Gastrocnemius medialis (tissue), 4 donors: ENCODE results near the gene TMEM200B. TPM values are rescaled to one million over a fixed set of nuclear protein-coding genes. Genes with fewer than 3 reads are reported as not detected.
"Not testable (repeated sequence)": the region's sequence is repeated elsewhere in the genome, so short reads cannot be mapped to it uniquely, and the experiment has no call there.

ENCODE experiments used
- ATAC-seq, 2 donors: fragments of 150-250 bp; one replicate each; pipeline ENCODE4 v1.9.1; 2016
- DNase-seq, 2 donors: peaks; one replicate each; pipeline ENCODE4 v3.0.0-alpha.2; 2019
- H3K27ac ChIP-seq, 4 donors: fragments of 200-600 bp; sonication (generic); 1 replicate in 1 of 4; 2 replicates in 3 of 4; pipeline ENCODE4 v1.5.1; 2016 to 2018; ENCODE audit warnings: mild to moderate bottlenecking in 2 of 4, moderate library complexity in 1 of 4
- H3K27me3 ChIP-seq, 3 donors: fragments of 200-600 bp; sonication (generic) in 2 of 3; 1 replicate in 1 of 3; 2 replicates in 2 of 3; pipeline versions ENCODE4 v1.5.1 to v1.6.0; 2016 to 2019; ENCODE audit warnings: mild to moderate bottlenecking in 1 of 3, moderate library complexity in 1 of 3
- H3K36me3 ChIP-seq, 2 donors: fragments of 200-600 bp; sonication (generic) in 1 of 2; one replicate each; pipeline ENCODE4 v1.5.1; 2017 to 2018
- H3K4me1 ChIP-seq, 2 donors: fragments of 200-600 bp; sonication (generic) in 1 of 2; one replicate each; pipeline ENCODE4 v1.5.1; 2016 to 2017; ENCODE audit warnings: mild to moderate bottlenecking in 2 of 2
- H3K4me3 ChIP-seq, 4 donors: fragments of 200-600 bp; sonication (generic) in 3 of 4; 1 replicate in 1 of 4; 2 replicates in 3 of 4; pipeline ENCODE4 v1.5.1; 2016 to 2019; ENCODE audit warnings: mild to moderate bottlenecking in 2 of 4
- H3K9me3 ChIP-seq, 3 donors: fragments of 200-600 bp; sonication (generic) in 2 of 3; 1 replicate in 1 of 3; 2 replicates in 2 of 3; pipeline ENCODE4 v1.5.1; 2016 to 2019
- CTCF ChIP-seq, 5 experiments: fragments of 450-650 bp in 3 of 5; fragments of 200-600 bp in 2 of 5; sonication (generic) in 2 of 5; IDR thresholded peaks in 4 of 5; conservative IDR thresholded peaks in 1 of 5; 1 replicate in 4 of 5; 2 replicates in 1 of 5; pipeline ENCODE4 v1.5.1; 2016 to 2019; ENCODE audit warnings: antibody characterized with exemption in 5 of 5, mild to moderate bottlenecking in 3 of 5, moderate library complexity in 3 of 5
- POLR2A ChIP-seq, 2 donors: fragments of 450-650 bp; IDR thresholded peaks; one replicate each; pipeline ENCODE4 v1.6.1; 2017; ENCODE audit warnings: antibody characterized with exemption in 2 of 2, mild to moderate bottlenecking in 2 of 2, moderate library complexity in 2 of 2
- in situ Hi-C, 4 donors: fragments of 200-750 bp; cut with MboI; loops; one replicate each; pipeline versions ENCODE4 v1.15.0 to v1.8.0; 2017; ENCODE audit warnings: low sequenced_read_pairs in 4 of 4
- intact Hi-C: fragments of 100-400 bp; cut with DNase I; formaldehyde crosslinking; loops from one replicate; pipeline ENCODE4 v1.15.1; 2023; ENCODE audit warnings: low total_unique reads
- total RNA-seq, 4 donors: library from RNA; depleted of rRNA; stranded (reverse); fragments of >200 nt; gene quantifications; one replicate each; pipeline versions ENCODE4 v1.1.0 to v1.2.3, GENCODE V29; 2016

TMEM200B gene
- total RNA-seq, 4 donors from 2014 or later: 0.92 to 3.3 (median 1.6) TPM

- no peak overlapping the region for H3K4me3 ChIP-seq
- peaks cover 0 to 36% of the 10 kb centered on the region in 2 donors for H3K36me3 ChIP-seq
- TF ChIP-seq CTCF (IDR thresholded peaks at IDR 0.05 in 4 of 5, conservative IDR thresholded peaks at IDR 0.05 in 1 of 5) (no peak), POLR2A (IDR thresholded peaks at IDR 0.05) (no peak)
- no peak overlapping the region for H3K27ac ChIP-seq
- peaks cover 0 to 6% of the 10 kb centered on the region in 2 donors for H3K4me1 ChIP-seq
- DNase-seq (no peak), ATAC-seq (no peak)
- intact Hi-C loops: no loop called here
- in situ Hi-C loops: no loop called here
- no peaks in the 10 kb centered on the region for H3K9me3 ChIP-seq
- peaks cover 13 to 17% (median 13%) of the 10 kb centered on the region in 3 donors for H3K27me3 ChIP-seq
Measured at GRCh38 chr1:29117381-29117780, 6.3 kb downstream of the TMEM200B start.

GRCh38 chr1:29114654-29115053 lies 9.0 kb downstream of the TMEM200B start:
- H3K27ac ChIP-seq: no peak overlapping the region
- peaks cover 0 to 51% of the 10 kb centered on the region in 2 donors for H3K36me3 ChIP-seq
- no peaks in the 10 kb centered on the region for H3K27me3 ChIP-seq
- no peak for TF ChIP-seq CTCF (IDR thresholded peaks at IDR 0.05 in 4 of 5, conservative IDR thresholded peaks at IDR 0.05 in 1 of 5)
- TF ChIP-seq POLR2A (IDR thresholded peaks at IDR 0.05): no peak
- ATAC-seq (no peak), DNase-seq (no peak)
- no peak overlapping the region for H3K4me3 ChIP-seq
- in situ Hi-C loops: no loop called here
- H3K4me1 ChIP-seq: no peaks in the 10 kb centered on the region
- intact Hi-C loops: no loop called here
- no peaks in the 10 kb centered on the region for H3K9me3 ChIP-seq

GRCh38 chr1:29113413-29114117 lies 10.1 kb downstream of the TMEM200B start:
- peaks cover 0 to 55% of the 10 kb centered on the region in 2 donors for H3K36me3 ChIP-seq
- in situ Hi-C loops (no loop called here), intact Hi-C loops (no loop called here)
- no peak overlapping the region for H3K4me3 ChIP-seq
- no peaks in the 10 kb centered on the region for H3K27me3 ChIP-seq
- H3K9me3 ChIP-seq: no peaks in the 10 kb centered on the region
- TF ChIP-seq POLR2A (IDR thresholded peaks at IDR 0.05) (no peak), CTCF (IDR thresholded peaks at IDR 0.05 in 4 of 5, conservative IDR thresholded peaks at IDR 0.05 in 1 of 5) (no peak)
- H3K27ac ChIP-seq: no peak overlapping the region
- H3K4me1 ChIP-seq: no peaks in the 10 kb centered on the region
- ATAC-seq (no peak), DNase-seq (no peak)

- no peak for TF ChIP-seq CTCF (IDR thresholded peaks at IDR 0.05 in 4 of 5, conservative IDR thresholded peaks at IDR 0.05 in 1 of 5)
- no peak for TF ChIP-seq POLR2A (IDR thresholded peaks at IDR 0.05)
- Histone ChIP-seq H3K4me3 (no peak overlapping the region), H3K27ac (no peak overlapping the region), H3K27me3 (no peaks in the 10 kb centered on the region), H3K9me3 (no peaks in the 10 kb centered on the region), H3K4me1 (no peaks in the 10 kb centered on the region), H3K36me3 (peaks cover 0 to 53% of the 10 kb centered on the region in 2 donors)
- in situ Hi-C loops: no loop called here
- intact Hi-C loops: no loop called here
- no peak for ATAC-seq
- DNase-seq: no peak
Measured at GRCh38 chr1:29112705-29113412, 10.8 kb downstream of the TMEM200B start.

DNA sequence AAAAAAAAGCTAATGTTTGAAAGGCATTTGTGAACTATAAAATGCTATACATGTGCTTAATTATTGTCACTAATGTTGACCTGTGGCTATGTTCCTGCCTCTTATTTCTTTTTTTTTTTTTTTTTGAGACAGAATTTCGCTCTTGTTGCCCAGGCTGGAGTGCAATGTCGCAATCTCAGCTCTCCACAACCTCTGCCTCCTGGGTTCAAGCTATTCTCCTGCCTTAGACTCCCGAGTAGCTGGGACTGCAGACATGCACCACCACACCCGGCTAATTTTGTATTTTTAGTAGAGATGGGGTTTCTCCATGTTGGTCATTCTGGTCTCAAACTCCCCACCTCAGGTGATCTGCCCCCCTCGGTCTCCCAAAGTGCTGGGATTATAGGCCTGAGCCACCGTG lies 15.7 kb downstream of the TMEM200B start:
- H3K36me3 ChIP-seq: peaks cover 0 to 27% of the 10 kb centered on the region in 2 donors
- in situ Hi-C loops: not testable (repeated sequence)

More for the DNA sequence above, 15.7 kb downstream of the TMEM200B start:
- ATAC-seq, DNase-seq, H3K4me1 ChIP-seq, H3K27ac ChIP-seq, intact Hi-C loops, H3K9me3 ChIP-seq, H3K4me3 ChIP-seq, H3K27me3 ChIP-seq: not testable (repeated sequence)
